M059J (cell line): Measurements from ENCODE around the gene ZNF33B. TPM values are rescaled to one million over a fixed set of nuclear protein-coding genes. Genes with fewer than 3 reads are reported as not detected.
"Not testable (repeated sequence)": the region's sequence is repeated elsewhere in the genome, so short reads cannot be mapped to it uniquely, and the experiment has no call there.

Experiments
- DNase-seq: peaks from one replicate; pipeline ENCODE4 v3.0.0-alpha.2; 2012; ENCODE audit warnings: low read depth
- total RNA-seq: library from RNA; depleted of rRNA; stranded (reverse); fragments of >200 nt; shearing (Covaris generic); gene quantifications from 2 replicates; pipeline ENCODE4 v1.2.3, GENCODE V29; 2014

The ZNF33B gene
- total RNA-seq, 1 experiment from 2014 or later, result 5.8 TPM

GRCh38 chr10:42615419-42615818 lies 23.0 kb downstream of the ZNF33B start:
- no peak for DNase-seq

- DNase-seq, result no peak
Measured at GRCh38 chr10:42609872-42610271, 28.5 kb downstream of the ZNF33B start.

GRCh38 chr10:42598249-42598873 lies 40.0 kb downstream of the ZNF33B start:
- DNase-seq, result no peak

- no peak for DNase-seq
Measured at GRCh38 chr10:42596196-42596595, 42.2 kb downstream of the ZNF33B start.

- DNase-seq, result no peak
Measured at GRCh38 chr10:42594246-42594650, 44.1 kb downstream of the ZNF33B start.

GRCh38 chr10:42593284-42593683 lies 45.1 kb downstream of the ZNF33B start:
- no peak for DNase-seq

- DNase-seq, result no peak
Measured at GRCh38 chr10:42583828-42584227, 54.5 kb downstream of the ZNF33B start.

- DNase-seq, result no peak
Measured at GRCh38 chr10:42578019-42578418, 60.4 kb downstream of the ZNF33B start.

GRCh38 chr10:42576338-42576737 lies 62.0 kb downstream of the ZNF33B start:
- no peak for DNase-seq

GRCh38 chr10:42574336-42574735 lies 64.0 kb downstream of the ZNF33B start:
- no peak for DNase-seq

- no peak for DNase-seq
Measured at GRCh38 chr10:42556931-42557330, 81.4 kb downstream of the ZNF33B start.

GRCh38 chr10:42553576-42553975 lies 84.8 kb downstream of the ZNF33B start:
- DNase-seq, result not testable (repeated sequence)

- no peak for DNase-seq
Measured at GRCh38 chr10:42553064-42553407, 85.3 kb downstream of the ZNF33B start.

GRCh38 chr10:42552188-42553063 lies 85.9 kb downstream of the ZNF33B start:
- DNase-seq, result peak; percentile 97

- no peak for DNase-seq
Measured at GRCh38 chr10:42551582-42552187, 86.7 kb downstream of the ZNF33B start.

GRCh38 chr10:42549851-42550250 lies 88.5 kb downstream of the ZNF33B start:
- DNase-seq, result no peak

GRCh38 chr10:42548254-42548653 lies 90.1 kb downstream of the ZNF33B start:
- no peak for DNase-seq

GRCh38 chr10:42544945-42545344 lies 93.4 kb downstream of the ZNF33B start:
- no peak for DNase-seq

GRCh38 chr10:42543840-42544372 lies 94.5 kb downstream of the ZNF33B start:
- no peak for DNase-seq
